Measurements from ENCODE around the gene GP1BB.

DNA sequence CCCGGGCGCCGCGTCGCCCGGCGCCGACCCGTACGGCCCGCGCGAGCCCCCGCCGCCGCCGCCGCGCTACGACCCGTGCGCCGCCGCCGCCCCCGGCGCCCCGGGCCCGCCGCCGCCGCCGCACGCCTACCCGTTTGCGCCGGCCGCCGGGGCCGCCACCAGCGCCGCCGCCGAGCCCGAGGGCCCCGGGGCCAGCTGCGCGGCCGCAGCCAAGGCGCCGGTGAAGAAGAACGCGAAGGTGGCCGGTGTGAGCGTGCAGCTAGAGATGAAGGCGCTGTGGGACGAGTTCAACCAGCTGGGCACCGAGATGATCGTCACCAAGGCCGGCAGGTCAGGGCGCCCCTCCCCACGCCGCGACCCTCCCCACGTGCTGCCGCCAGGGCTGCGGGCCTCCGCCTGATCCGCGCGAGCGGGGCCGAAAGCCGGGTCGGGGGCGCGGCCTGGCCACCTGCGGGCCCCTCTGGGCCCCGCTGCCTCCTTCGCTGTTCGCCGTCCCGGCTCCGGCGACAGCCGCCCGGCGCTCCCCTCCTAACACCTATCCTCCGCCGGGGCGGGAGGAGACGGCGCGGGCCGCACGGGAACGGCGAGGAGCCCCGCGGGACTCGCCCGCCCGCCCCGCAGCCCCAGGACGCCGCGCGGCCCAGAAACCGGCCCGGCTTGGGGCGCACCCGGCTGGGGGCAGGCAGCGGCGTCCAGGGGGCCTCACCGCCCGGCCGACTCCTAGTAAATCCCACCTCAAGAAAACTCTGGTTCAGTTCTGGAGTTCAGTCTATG is 37.8 kb downstream of the GP1BB start:
- TF ChIP-seq, protein P1, sequence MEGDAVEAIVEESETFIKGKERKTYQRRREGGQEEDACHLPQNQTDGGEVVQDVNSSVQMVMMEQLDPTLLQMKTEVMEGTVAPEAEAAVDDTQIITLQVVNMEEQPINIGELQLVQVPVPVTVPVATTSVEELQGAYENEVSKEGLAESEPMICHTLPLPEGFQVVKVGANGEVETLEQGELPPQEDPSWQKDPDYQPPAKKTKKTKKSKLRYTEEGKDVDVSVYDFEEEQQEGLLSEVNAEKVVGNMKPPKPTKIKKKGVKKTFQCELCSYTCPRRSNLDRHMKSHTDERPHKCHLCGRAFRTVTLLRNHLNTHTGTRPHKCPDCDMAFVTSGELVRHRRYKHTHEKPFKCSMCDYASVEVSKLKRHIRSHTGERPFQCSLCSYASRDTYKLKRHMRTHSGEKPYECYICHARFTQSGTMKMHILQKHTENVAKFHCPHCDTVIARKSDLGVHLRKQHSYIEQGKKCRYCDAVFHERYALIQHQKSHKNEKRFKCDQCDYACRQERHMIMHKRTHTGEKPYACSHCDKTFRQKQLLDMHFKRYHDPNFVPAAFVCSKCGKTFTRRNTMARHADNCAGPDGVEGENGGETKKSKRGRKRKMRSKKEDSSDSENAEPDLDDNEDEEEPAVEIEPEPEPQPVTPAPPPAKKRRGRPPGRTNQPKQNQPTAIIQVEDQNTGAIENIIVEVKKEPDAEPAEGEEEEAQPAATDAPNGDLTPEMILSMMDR (IDR thresholded peaks at IDR 0.05) = no peak
- no peak for TF ChIP-seq POLR2A (IDR thresholded peaks at IDR 0.05)
